HG03139 (cell line): ENCODE data around the gene RSF1.

Experiments used
- ATAC-seq: cut with Tn5 transposase; IDR thresholded peaks from one replicate; pipeline ENCODE4 v1.9.1; 2021; ENCODE audit not compliant: unreplicated experiment

Gene RSF1

DNA sequence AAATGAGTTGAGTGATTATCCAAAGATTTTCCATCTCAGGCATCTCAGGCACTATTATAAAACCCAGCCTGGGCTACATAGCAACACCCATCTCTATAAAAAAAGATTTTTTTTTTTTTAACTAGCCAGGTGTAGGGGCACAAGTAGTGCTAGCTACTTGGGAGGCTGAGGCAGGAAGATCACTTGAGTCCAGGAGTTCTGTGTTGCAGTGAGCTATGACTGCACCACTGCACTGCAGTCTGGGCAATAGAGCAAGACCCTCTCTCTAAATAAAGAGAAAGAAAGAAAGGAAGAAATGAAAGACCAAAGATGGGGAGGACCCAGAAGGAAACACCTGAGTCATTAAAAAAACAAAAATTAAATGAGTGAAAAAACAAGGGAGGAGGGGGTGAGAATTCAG, 14.1 kb downstream of the RSF1 start:
- ATAC-seq = no peak

- no peak for ATAC-seq
These were observed 19.0 kb downstream of the RSF1 start for GRCh38 chr11:77801477-77801876.

DNA sequence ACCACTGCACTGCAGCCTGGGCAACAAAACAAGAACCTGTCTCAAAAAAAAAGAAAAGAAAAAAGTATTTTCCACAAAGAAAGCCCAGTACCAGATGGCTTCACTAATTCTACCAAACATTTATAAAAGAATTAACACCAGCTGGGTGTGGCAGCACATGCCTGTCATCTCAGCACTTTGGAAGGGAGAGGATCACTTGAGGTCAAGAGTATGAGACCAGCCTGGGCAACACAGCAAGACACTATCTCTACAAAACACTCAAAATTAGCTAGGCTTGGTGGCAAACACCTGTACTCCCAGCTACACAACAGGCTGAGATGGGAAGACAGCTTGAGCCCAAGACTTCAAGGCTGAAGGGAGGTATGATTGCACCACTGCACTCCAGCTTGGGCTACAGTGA, 20.1 kb downstream of the RSF1 start:
- no peak for ATAC-seq

GRCh38 chr11:77799338-77799737, 21.2 kb downstream of the RSF1 start:
- no peak for ATAC-seq

- ATAC-seq = no peak
These were observed 26.6 kb downstream of the RSF1 start for GRCh38 chr11:77793972-77794371.

DNA sequence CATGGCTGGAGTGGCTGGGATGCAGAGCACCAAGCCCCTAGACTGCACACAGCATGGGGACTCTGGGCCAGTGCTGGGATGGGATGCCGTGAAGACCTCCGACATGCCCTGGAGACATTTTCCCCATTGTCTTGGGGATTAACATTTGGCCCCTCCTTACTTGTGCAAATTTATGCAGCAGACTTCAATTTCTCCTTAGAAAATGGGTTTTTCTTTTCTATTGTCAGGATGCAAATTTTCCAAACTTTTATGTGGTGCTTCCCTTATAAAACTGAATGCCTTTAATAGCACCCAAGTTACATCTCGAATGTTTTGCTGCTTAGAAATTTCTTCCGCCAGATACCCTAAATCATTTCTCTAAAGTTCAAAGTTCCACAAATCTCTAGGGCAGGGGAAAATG, 29.2 kb downstream of the RSF1 start:
- ATAC-seq = no peak

DNA sequence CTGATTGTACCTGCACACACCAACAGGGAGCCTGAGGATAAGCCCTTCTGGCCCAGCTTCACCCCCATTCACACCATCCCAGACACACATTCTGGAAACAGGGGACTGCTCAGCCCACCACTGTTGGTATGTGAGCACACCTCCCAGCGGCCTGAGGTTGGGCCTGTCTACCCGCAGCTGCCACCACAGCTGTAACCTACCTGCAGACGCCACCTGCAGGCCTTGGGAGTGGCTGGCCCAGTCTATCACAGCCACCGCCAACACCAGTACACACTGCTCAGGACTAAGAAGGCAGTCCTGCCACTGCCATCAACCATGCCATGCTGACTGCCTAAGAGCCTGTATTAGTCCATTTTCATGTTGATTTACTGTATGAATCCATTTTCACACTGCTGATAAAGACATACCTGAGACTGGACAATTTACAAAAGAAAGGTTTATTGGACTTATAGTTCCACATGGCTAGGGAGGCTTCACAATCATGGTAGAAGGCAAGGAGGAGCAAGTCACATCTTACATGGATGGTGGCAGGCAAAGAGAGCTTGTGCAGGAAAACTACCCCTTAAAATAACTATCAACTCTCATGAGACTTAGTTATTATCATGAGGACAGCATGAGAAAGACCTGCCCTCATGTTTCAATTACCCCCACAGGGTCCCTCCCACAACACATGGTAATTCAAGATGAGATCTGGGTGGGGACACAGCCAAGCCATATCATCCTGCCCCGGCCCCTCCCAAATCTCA, 30.6 kb downstream of the RSF1 start:
- ATAC-seq = no peak

- ATAC-seq = no peak
These were observed 31.3 kb downstream of the RSF1 start for GRCh38 chr11:77789061-77789730.

- no peak for ATAC-seq
These were observed 36.0 kb downstream of the RSF1 start for GRCh38 chr11:77784572-77784971.

DNA sequence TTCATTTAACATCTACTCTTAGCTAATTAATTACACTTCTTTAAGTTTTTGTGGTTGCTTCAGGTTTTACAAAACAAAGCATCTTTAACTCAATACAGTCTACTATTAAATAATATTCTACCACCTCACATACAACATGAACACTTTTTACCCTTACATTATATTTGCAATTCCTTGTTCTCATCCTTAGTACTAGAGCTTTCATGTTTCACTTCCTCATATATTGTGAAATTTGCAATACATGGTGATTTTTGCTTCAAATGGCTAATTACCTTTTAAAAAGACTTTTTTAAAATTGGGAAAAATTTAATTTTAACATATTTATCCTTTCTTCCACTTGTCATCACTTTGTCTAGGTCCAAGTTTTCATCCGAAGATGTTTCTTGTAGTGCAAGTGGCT, 37.5 kb downstream of the RSF1 start:
- ATAC-seq = no peak

- ATAC-seq = no peak
These were observed 40.6 kb downstream of the RSF1 start for GRCh38 chr11:77779935-77780334.

DNA sequence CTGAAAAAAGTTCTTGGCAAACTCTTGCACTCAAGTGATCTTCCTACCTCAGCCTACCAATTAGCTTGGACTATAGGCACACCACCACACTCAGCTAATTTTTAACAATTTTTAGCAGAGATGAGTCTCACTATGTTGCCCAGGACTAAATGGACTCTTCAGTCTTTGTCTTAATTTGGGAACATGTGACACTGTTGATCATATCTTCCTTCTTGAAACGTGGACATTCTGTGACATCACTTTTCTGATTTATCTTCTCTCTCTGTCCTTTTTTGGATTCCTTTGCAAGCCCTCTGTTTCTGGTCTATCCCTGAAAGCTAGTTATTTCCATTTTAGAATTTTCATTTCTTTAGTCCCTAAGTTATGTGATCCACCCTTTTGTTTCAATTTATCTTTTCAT, 42.0 kb downstream of the RSF1 start:
- ATAC-seq = no peak

DNA sequence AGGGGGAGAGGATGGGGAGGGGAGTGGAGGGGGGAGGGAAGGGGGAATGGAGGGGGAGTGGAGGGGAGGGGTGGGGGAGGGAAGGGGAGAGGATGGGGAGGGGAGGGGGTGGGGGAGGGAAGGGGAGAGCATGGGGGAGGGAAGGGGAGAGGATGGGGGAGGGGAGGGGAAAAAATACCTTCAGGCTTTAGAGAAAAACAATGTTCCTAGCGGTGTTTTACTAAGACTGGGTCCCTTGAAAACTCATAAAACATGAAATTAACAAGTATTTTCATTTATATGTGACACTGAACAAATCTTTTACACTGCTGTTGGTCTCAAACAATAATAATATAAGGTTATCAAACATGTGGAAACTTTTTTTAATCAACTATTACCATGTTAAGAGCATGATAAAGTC, 42.4 kb downstream of the RSF1 start:
- no peak for ATAC-seq

GRCh38 chr11:77776455-77776854, 44.1 kb downstream of the RSF1 start:
- no peak for ATAC-seq

DNA sequence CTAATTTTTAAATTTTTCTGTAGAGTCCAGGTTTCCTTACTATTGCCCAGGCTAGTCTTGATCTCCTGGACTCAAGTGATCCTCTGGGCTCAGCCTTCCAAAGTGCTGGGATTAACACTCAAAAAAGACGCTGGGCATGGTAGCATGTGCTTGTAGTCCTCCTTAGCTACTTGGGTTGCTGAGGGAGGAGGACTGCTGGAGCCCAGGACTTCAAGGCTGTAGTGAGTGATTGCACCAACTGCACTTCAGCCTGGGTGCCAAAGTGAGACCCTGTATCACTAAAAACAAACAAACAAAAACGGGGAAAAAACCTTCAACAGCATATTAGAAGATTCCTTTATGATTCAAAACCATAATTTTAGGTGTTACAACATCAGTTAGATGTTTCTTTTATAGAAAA, 44.6 kb downstream of the RSF1 start:
- ATAC-seq = no peak

GRCh38 chr11:77771135-77771534, 49.4 kb downstream of the RSF1 start:
- ATAC-seq = no peak

DNA sequence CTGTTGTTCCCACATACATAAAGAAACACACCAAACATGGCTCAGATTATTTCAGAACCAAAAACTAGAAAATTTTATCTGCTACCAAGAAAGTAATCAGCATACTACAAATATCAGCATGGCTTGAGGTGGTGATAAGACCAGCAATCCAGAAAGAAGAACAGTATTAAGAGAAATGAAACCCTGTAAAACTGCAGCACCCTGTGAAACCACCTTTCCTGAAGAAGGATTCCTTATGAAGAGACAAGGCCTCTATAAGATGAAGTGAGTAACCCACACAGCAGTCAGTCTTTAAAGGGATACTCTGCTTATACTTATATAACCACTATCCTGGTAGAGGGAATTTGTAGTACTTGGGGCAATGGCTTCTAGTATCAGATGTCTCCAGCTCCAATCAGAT, 49.9 kb downstream of the RSF1 start:
- no peak for ATAC-seq

DNA sequence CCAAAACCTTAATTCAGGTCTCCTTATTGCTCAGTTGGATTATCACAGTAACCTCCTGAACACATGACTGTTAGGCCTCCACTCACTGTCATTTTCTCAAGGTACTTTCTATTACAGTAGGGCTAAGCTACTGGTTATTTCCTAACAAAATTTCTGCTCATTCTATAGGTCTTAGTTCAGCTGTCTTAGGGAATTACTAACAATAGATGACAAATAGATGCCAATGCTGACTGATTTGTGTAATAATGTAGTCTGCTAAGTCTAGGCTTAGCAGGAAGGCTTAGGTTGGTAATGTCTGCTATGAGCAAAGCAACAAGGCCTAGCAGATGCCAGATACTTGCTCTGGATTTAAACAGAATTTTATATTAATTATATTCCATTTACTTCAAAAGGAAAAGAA, 58.1 kb downstream of the RSF1 start:
- no peak for ATAC-seq

DNA sequence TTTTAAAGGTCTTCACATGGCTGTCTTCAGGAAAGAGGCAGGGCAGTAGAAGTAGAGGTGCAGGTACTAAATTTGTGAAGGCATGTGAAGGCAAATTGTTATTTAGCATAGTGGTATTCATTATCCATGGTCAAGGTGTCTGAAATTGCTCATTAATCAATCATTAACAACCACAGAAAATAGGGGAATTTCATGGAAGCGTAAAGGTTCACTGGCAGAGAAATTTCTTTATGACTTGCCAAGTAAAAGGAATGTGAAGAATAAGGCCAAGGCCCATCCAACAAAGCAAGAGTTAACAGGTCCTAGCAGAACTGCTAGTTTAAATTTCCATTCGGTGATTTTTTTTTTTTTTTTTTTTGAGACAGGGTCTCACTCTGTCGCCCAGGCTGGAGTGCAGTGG, 59.0 kb downstream of the RSF1 start:
- no peak for ATAC-seq

DNA sequence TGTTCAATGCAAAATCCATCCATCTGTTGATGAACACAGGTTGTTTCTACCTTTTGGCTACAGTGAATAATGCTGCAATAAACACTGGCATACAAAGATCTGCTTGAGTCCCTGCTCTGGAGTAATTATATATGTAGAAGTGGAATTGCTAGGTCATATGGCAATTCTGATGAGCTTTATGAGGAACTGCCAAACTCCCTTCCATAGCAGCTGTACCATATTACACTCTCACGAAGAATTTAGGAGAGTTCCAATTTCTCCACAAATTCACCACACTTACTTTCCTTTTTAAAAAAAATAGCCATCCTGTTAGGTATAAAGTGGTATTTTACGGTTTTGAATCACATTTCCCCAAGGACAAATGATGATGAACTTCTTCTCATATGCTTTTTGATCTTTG, 62.2 kb downstream of the RSF1 start:
- no peak for ATAC-seq

- ATAC-seq = no peak
These were observed 67.3 kb downstream of the RSF1 start for GRCh38 chr11:77753230-77753629.

- ATAC-seq = no peak
These were observed 68.0 kb downstream of the RSF1 start for GRCh38 chr11:77752516-77752915.
